Measurements from ENCODE around the gene SZT2.

DNA sequence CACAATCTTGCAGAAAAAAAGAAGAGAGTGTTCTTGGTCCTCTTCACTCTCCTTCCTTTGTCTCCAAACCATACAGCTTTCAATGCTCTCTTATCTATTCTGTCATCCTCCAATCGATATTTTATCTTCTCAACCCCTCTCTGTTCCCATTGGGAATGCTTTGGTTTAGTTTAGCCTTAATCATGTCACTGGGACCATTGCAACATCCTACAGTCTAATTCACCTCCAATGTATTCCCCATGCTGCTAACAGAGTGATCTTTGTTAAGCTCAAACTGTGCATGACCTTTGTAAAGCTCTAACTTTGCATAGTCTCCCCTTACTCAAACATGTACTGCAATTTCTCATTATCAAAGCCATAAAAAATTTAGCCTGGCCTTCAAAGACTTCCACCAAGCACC, 49.1 kb upstream of the SZT2 start:
- TF ChIP-seq BHLHE40 (IDR thresholded peaks at IDR 0.05; ENCODE audit: low read length): no peak
- TF ChIP-seq CBX5 (CRISPR knock-in tag; IDR thresholded peaks at IDR 0.05; ENCODE audit: borderline replicate concordance): no peak
- TF ChIP-seq ZNF274 (CRISPR knock-in tag; IDR thresholded peaks at IDR 0.05): no peak
- no peak for TF ChIP-seq AGO1 (IDR thresholded peaks at IDR 0.05; ENCODE audit: low read depth, low read length, poor library complexity, severe bottlenecking)
